ENCODE data around the gene ARID3B.

The ARID3B gene

DNA sequence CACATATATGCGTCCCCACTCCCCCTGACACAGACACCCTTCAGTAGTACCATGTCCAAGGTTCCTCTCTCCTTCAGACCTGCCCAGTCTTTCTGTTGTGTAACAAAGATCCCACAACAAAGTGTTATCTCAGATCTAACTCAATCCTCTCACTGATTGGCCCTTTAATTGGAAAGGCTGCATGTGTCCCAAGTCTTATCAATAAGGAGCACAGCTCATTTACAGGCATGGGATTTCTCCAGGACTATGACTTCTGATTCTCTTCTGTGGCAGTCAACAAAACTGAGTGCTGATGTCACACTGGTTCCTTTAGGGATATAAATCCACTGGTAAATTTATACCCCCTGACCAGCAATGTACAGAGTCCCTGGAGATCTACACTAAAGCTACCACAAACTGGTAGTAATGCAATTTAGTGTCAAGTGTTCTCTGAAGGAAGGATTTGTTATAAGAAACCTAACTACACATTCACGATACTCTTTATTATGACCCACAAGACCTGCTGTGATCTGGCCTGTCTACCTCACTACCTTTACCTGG lies 102.7 kb downstream of the ARID3B start:
- DNase-seq (ENCODE audit: low read depth) = no peak

GRCh38 chr15:74646480-74646879 lies 105.5 kb downstream of the ARID3B start:
- DNase-seq (ENCODE audit: low read depth) = no peak

Measured in stimulated activated CD8-positive, alpha-beta memory T cell treated with anti-CD3 and anti-CD28 coated beads, Interleukin-15, amount 100 ng/mL, for 24 hours (primary cell).